ENCODE data around the gene SEC24D. TPM values are rescaled to one million over a fixed set of nuclear protein-coding genes. Genes with fewer than 3 reads are reported as not detected.

The SEC24D gene
- total RNA-seq, 4 donors from 2014 or later, result 14.5 to 51.5 (median 28.2) TPM

GRCh38 chr4:118757761-118758251, 78.1 kb downstream of the SEC24D start:
- TF ChIP-seq CTCF (IDR thresholded peaks at IDR 0.05; ENCODE audit: low read depth), result no peak

- no peak for TF ChIP-seq CTCF (IDR thresholded peaks at IDR 0.05; ENCODE audit: low read depth)
These were observed 79.0 kb downstream of the SEC24D start for GRCh38 chr4:118756958-118757357.

GRCh38 chr4:118756429-118756828, 79.5 kb downstream of the SEC24D start:
- no peak for TF ChIP-seq CTCF (IDR thresholded peaks at IDR 0.05; ENCODE audit: low read depth)

GRCh38 chr4:118755438-118756226, 80.3 kb downstream of the SEC24D start:
- TF ChIP-seq CTCF (IDR thresholded peaks at IDR 0.05; ENCODE audit: low read depth), result no peak

GRCh38 chr4:118754890-118755289, 81.0 kb downstream of the SEC24D start:
- TF ChIP-seq CTCF (IDR thresholded peaks at IDR 0.05; ENCODE audit: low read depth), result no peak

- no peak for TF ChIP-seq CTCF (IDR thresholded peaks at IDR 0.05; ENCODE audit: low read depth)
These were observed 82.2 kb downstream of the SEC24D start for GRCh38 chr4:118753685-118754084.

GRCh38 chr4:118753096-118753495, 82.8 kb downstream of the SEC24D start:
- TF ChIP-seq CTCF (IDR thresholded peaks at IDR 0.05; ENCODE audit: low read depth), result no peak
